Bronchial smooth muscle cell (primary cell): ENCODE results near the gene ANKRD28. TPM values are rescaled to one million over a fixed set of nuclear protein-coding genes. Genes with fewer than 3 reads are reported as not detected.

Source experiments
- total RNA-seq: library from RNA; depleted of rRNA; stranded (reverse); fragments of >200 nt; gene quantifications from 2 replicates; pipeline ENCODE4 v1.2.1, GENCODE V29; 2014

ANKRD28 gene
- total RNA-seq, result 159 and 168 TPM in 2 replicates

GRCh38 chr3:15797642-15798303 is at the start of gene ANKRD28:
Gene ANKRD28 (minus strand): TSS chr3:15797979. CDS start chr3:15796521, 1,458 bp downstream.

Other genes with a start within 250 kb of the ANKRD28 start
- 18.7 and 22.9 TPM in 2 replicates for gene HACL1, start 196.4 kb downstream of the ANKRD28 start, total RNA-seq
- 25.1 and 25.9 TPM in 2 replicates for gene BTD, start 196.2 kb downstream of the ANKRD28 start, total RNA-seq